Measurements from ENCODE around the gene SOX1.

Gene SOX1

DNA sequence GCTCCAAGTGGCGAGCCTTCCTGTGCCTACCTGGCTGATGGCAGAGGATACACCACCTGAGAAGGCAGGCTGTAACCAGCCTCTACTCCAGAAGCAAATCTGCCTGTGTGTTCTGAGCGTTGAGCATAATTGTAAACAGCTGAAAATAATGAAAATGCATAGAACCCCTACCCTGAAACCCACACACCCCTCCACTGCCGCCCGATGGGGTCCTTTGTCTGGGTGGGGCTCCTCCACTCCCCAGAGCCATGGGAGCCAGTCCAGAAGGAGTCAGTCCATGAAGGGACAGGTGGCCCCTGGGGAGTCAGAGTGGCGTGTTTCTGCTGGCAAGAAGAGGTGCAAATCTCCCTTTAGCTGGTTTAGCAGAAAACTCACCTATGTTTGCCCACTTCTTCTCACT lies 8.0 kb upstream of the SOX1 start:
- H3K4me3 ChIP-seq (ENCODE audit: low read depth, low read length): no peak overlapping the region
- no peak for TF ChIP-seq CTCF (IDR thresholded peaks at IDR 0.05; ENCODE audit: low read depth, low read length)

- H3K4me3 ChIP-seq (ENCODE audit: low read depth, low read length): no peak overlapping the region
- TF ChIP-seq CTCF (IDR thresholded peaks at IDR 0.05; ENCODE audit: low read depth, low read length): no peak
Observed at GRCh38 chr13:112059457-112060281, 7.3 kb upstream of the SOX1 start.

DNA sequence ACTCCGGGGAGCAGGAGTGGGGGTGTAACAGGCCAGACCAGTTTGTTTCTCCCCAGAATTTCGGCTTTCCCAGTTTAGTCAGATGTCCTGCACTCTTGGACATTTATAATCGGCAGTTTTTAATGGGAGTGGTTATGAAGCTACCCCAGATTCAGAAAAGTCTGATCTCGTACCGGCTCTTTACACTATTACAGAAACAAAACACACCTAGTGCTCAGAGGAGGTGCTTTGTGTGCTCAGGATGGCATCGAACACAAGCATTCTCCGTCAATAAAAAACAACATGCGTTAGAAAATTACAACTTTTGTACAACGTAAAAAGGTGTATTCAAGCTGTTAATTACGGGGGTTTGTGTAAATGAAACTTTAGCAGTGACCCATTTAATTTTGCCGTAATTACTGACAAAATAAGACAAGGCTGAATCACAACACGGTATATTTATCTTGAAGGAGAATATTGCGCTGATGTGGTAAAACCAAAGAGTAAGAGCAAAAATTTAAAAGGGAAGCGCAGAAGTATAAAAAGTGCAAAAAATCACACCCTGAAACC lies 6.6 kb upstream of the SOX1 start:
- no peak for TF ChIP-seq CTCF (IDR thresholded peaks at IDR 0.05; ENCODE audit: low read depth, low read length)
- no peak overlapping the region for H3K4me3 ChIP-seq (ENCODE audit: low read depth, low read length)

- H3K4me3 ChIP-seq (ENCODE audit: low read depth, low read length): no peak overlapping the region
- TF ChIP-seq CTCF (IDR thresholded peaks at IDR 0.05; ENCODE audit: low read depth, low read length): no peak
Observed at GRCh38 chr13:112060899-112061366, 6.0 kb upstream of the SOX1 start.

DNA sequence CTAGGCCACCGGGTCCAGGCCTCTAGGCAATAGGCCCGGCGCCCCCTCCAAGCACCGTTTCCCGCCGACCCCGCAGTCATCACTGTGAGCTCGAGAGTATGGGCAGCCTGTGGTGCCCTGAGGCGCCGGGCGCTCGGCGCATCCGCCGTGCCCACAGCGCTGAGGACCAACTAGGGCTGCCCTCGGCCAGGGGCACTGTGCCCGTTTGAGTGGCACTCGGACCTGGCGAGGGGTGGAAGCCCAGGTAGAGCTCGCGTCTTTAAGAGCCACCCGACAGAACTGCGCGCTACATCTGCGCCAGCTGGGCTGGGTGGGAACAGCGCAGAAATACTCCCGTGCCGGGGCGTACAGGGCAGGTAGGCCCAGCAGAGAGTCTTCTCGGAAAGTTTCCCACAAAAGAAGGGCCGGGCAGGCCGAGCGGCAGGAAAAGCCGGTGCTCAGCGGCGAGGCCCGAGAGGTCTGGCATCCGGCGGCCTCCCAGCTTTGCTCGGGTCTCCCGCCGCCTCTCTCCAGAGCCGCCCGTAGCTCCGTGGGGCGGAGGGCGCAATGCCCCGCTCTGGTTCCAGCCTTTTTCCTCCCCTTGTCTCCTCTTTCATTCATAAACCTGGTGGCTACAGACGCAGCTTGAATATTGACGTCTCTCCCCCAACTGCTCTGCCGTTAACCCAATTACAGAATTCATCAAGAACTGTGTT lies 5.4 kb upstream of the SOX1 start:
- no peak for TF ChIP-seq CTCF (IDR thresholded peaks at IDR 0.05; ENCODE audit: low read depth, low read length)
- no peak overlapping the region for H3K4me3 ChIP-seq (ENCODE audit: low read depth, low read length)

DNA sequence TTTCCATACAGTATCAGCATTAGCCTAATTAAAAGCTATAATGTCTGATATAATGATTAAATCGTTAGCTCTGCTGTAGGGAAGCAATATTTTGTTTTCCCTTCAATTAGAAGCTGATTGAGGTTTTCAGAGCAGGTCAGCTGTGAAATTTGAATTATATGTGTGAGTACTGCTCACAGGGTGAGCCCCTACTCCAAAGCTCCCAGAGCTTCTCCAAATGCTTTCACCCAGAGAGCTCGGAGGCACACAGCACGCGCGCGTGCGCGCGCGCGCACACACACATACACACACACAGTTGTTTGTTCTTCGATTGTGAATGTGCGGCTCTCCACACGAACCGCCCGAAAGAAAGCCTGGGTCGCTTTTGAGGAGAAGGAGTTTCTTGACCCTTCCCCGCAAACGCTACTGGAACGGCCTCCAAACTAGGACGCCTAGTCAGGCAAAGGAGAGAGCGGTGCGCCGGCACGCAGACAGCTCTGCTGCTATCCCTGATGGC lies 4.8 kb upstream of the SOX1 start:
- H3K4me3 ChIP-seq (ENCODE audit: low read depth, low read length): no peak overlapping the region
- TF ChIP-seq CTCF (IDR thresholded peaks at IDR 0.05; ENCODE audit: low read depth, low read length): no peak
